GM12875 (cell line): ENCODE results near the gene HPS6.

Source experiments
- H3K4me3 ChIP-seq: one replicate; pipeline ENCODE4 v1.5.1; 2011; ENCODE audit warnings: low read depth, low read length, control low read depth
- TF ChIP-seq, protein P1 (sequence below): IDR thresholded peaks from 2 replicates; pipeline ENCODE4 v1.5.1; 2011; ENCODE audit warnings: low read depth, mild to moderate bottlenecking, control low read depth, inconsistent platforms, low read length, moderate library complexity, borderline replicate concordance; ENCODE audit not compliant: insufficient read depth

Gene HPS6

DNA sequence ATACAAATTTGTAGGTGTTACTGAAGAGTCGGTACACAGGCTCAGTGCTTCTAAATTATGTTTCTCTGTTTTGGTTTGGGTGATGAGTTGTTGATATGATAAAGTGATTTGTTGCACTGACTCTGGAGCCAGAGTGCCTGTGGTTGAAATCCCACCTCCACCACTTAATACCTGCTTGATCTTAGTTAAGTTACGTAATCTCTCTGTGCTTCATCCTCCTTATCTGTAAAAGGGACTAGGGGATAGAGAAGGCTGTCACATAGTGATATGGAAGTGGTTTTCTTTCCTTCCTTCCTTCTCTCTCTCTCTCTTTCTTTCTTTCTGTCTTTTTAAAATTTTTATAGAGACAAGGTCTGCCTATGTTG lies 664 bp upstream of the HPS6 start:
- TF ChIP-seq, protein P1, sequence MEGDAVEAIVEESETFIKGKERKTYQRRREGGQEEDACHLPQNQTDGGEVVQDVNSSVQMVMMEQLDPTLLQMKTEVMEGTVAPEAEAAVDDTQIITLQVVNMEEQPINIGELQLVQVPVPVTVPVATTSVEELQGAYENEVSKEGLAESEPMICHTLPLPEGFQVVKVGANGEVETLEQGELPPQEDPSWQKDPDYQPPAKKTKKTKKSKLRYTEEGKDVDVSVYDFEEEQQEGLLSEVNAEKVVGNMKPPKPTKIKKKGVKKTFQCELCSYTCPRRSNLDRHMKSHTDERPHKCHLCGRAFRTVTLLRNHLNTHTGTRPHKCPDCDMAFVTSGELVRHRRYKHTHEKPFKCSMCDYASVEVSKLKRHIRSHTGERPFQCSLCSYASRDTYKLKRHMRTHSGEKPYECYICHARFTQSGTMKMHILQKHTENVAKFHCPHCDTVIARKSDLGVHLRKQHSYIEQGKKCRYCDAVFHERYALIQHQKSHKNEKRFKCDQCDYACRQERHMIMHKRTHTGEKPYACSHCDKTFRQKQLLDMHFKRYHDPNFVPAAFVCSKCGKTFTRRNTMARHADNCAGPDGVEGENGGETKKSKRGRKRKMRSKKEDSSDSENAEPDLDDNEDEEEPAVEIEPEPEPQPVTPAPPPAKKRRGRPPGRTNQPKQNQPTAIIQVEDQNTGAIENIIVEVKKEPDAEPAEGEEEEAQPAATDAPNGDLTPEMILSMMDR = no peak
- peak overlapping the region; percentile 80 for H3K4me3 ChIP-seq

DNA sequence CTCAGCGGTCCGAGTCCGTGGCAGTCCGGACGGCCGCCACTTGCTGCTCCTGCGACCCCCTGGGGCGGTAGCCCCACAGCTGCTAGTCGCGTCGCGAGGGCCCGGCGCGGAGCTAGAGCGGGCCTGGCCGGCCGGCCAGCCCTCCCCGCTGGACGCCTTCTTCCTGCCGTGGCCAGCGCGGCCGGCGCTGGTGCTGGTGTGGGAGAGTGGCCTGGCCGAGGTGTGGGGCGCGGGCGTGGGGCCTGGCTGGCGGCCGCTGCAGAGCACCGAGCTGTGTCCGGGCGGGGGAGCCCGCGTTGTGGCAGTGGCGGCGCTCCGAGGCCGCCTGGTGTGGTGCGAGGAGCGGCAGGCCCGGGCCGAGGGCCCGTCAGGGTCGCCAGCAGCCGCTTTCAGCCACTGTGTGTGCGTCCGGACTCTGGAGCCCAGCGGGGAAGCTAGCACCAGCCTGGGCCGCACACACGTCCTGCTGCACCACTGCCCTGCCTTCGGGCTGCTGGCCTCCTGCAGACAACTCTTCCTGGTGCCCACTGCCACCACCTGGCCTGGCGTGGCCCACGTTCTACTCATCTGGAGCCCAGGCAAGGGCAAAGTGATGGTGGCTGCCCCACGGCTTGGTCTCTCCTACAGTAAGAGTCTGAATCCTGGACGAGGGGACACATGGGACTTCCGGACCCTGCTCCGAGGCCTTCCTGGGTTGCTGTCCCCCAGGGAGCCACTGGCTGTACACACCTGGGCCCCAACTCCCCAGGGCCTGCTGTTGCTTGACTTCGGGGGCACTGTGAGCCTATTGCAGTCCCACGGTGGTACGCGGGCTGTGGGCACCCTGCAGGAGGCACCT lies 631 bp downstream of the HPS6 start:
- peak overlapping the region; percentile 80 for H3K4me3 ChIP-seq
- TF ChIP-seq, protein P1 = no peak

DNA sequence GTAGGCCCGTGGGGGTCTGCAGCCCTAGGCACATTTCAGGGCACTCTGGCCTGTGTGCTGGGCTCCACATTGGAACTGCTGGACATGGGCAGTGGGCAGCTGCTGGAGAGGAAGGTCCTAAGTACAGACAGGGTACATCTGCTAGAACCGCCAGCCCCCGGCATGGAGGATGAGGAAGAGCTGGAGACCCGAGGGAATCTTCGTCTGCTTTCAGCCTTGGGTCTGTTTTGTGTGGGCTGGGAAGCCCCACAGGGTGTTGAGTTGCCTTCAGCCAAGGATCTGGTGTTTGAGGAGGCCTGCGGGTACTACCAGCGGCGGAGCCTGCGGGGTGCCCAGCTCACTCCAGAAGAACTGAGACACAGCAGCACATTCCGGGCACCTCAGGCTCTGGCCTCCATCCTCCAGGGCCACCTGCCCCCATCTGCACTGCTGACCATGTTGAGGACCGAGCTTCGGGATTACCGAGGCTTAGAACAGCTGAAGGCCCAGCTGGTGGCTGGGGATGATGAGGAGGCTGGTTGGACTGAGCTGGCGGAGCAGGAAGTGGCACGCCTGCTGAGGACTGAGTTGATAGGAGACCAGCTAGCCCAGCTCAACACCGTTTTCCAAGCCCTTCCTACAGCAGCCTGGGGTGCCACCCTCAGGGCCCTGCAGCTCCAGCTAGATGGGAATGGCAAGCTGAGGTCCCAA lies 1.4 kb downstream of the HPS6 start:
- TF ChIP-seq, protein P1 = no peak
- peak overlapping the region; percentile 80 for H3K4me3 ChIP-seq

GRCh38 chr10:102067091-102067916 lies 2.2 kb downstream of the HPS6 start:
- no peak overlapping the region for H3K4me3 ChIP-seq
- TF ChIP-seq, protein P1 = no peak

DNA sequence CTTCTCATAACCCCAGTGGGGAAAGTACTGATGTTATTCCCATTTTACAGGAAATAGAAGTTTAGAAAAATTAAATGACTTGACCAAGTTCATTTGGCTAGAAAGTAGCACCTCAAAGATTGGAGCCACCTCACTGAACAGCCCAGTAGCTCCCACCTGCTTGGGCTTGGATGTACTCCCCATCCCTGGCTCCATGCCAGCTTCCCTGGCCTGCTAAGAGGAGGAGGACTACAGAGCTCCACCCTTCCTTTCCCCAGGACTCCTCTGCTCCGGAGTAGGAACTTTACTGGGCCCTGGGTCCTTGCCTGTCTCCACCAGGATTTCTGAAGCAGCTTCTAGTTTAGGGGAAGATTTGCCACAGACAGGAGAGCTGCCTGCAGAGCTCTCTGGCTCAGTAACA lies 3.1 kb downstream of the HPS6 start:
- TF ChIP-seq, protein P1 = no peak
- H3K4me3 ChIP-seq = no peak overlapping the region

DNA sequence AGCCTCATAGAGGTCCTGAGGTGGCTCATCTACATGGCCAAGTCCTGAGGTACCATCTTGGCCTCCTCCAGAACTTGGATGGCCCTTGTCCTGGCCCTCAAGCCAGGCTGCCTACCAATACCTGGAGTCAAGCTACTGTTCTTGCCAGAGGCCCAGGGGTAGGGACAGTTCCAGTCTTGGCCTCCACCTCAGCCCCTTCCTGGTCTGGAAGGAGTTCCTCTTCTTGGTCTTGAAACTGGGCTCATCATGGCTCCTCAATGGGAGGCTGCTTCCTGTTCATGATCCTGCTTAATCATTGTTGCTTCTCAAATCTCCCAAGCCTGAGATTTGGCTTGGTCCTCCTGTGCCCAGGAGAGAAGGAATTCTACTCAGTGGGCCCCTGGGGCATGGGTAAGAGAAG lies 3.9 kb downstream of the HPS6 start:
- TF ChIP-seq, protein P1 = no peak
- H3K4me3 ChIP-seq = no peak overlapping the region
